Caco-2 (cell line): ENCODE data around the gene LRMDA. TPM values are rescaled to one million over a fixed set of nuclear protein-coding genes. Genes with fewer than 3 reads are reported as not detected.

Experiments used
- BruUV-seq: library from RNA; stranded (reverse); fragments of 400-500 nt; replicated peaks from 2 replicates; lab custom pipeline; 2021; lab: Mats Ljungman, UMichigan
- CTCF ChIA-PET: fragments of 300-600 bp; sonication (Branson Sonifier 250); formaldehyde crosslinking; loops from one replicate; lab custom pipeline; 2022; ENCODE audit warnings: antibody characterized with exemption; lab: Charles Lee
- POLR2A ChIA-PET: fragments of 300-600 bp; sonication (Branson Sonifier 250); formaldehyde crosslinking; loops from one replicate; lab custom pipeline; 2022; ENCODE audit warnings: antibody characterized with exemption; lab: Charles Lee
- DNase-seq, 2 experiments: peaks; one replicate each; pipeline versions ENCODE4 v3.0.0 to v3.0.0-alpha.2; 2020 to 2022
- H3K27me3 ChIP-seq: replicated peaks from 2 replicates; pipeline ENCODE4 v1.6.0; 2011; ENCODE audit warnings: low read length; ENCODE audit not compliant: control insufficient read depth, insufficient read depth
- H3K36me3 ChIP-seq: 2 replicates; pipeline ENCODE4 v1.5.1; 2011; ENCODE audit warnings: low read length; ENCODE audit not compliant: control insufficient read depth, insufficient read depth
- H3K4me1 ChIP-seq: fragments of 250-450 bp; sonication (Bioruptor Pico); 2 replicates; pipeline ENCODE4 v1.5.1; 2020; ENCODE audit warnings: mild to moderate bottlenecking
- H3K4me3 ChIP-seq: 2 replicates; pipeline ENCODE4 v1.5.1; 2011; ENCODE audit warnings: low read depth, mild to moderate bottlenecking, control low read depth, low read length
- H3K9me3 ChIP-seq: fragments of 250-450 bp; sonication (Bioruptor Pico); 2 replicates; pipeline ENCODE4 v1.5.1; 2020; ENCODE audit warnings: mild to moderate bottlenecking, moderate library complexity
- H3K27ac Mint-ChIP-seq: one replicate; pipeline ENCODE4 v1.8.0; 2022; ENCODE audit warnings: mixed read lengths; ENCODE audit not compliant: unreplicated experiment
- H3K27me3 Mint-ChIP-seq: one replicate; pipeline ENCODE4 v1.8.0; 2022; ENCODE audit warnings: mixed read lengths; ENCODE audit not compliant: insufficient read depth, unreplicated experiment
- H3K36me3 Mint-ChIP-seq: one replicate; pipeline ENCODE4 v1.8.0; 2022; ENCODE audit warnings: mild to moderate bottlenecking, mixed read lengths; ENCODE audit not compliant: insufficient read depth, unreplicated experiment
- H3K4me1 Mint-ChIP-seq: one replicate; pipeline ENCODE4 v1.8.0; 2022; ENCODE audit warnings: low read depth, mixed read lengths; ENCODE audit not compliant: unreplicated experiment
- H3K4me3 Mint-ChIP-seq: one replicate; pipeline ENCODE4 v1.8.0; 2022; ENCODE audit warnings: mild to moderate bottlenecking, moderate library complexity, mixed read lengths; ENCODE audit not compliant: unreplicated experiment
- H3K9me3 Mint-ChIP-seq: one replicate; pipeline ENCODE4 v1.8.0; 2022; ENCODE audit warnings: mixed read lengths; ENCODE audit not compliant: unreplicated experiment
- intact Hi-C: fragments of 100-400 bp; cut with micrococcal nuclease; formaldehyde crosslinking; loops from one replicate; pipeline ENCODE4 v1.10.0; 2022; ENCODE audit not compliant: unreplicated experiment
- total RNA-seq: library from RNA; stranded (reverse); gene quantifications from 2 replicates; pipeline ENCODE4 v1.2.3, GENCODE V29; 2022
- TF ChIP-seq, protein P1 (sequence below), 2 experiments: fragments of 200-600 bp in 1 of 2; IDR thresholded peaks; 1 replicate in 1 of 2; 2 replicates in 1 of 2; pipeline versions ENCODE4 v1.5.1 to v1.8.0; 2011 to 2022; ENCODE audit warnings: antibody characterized with exemption in 1 of 2, control low read depth in 1 of 2, inconsistent platforms in 1 of 2, low read depth in 1 of 2, low read length in 1 of 2, mild to moderate bottlenecking in 1 of 2, moderate library complexity in 1 of 2; ENCODE audit not compliant: insufficient read depth in 1 of 2, severe bottlenecking in 1 of 2, unreplicated experiment in 1 of 2

Gene LRMDA
- total RNA-seq, 1 experiment from 2014 or later: 18.5 TPM

DNA sequence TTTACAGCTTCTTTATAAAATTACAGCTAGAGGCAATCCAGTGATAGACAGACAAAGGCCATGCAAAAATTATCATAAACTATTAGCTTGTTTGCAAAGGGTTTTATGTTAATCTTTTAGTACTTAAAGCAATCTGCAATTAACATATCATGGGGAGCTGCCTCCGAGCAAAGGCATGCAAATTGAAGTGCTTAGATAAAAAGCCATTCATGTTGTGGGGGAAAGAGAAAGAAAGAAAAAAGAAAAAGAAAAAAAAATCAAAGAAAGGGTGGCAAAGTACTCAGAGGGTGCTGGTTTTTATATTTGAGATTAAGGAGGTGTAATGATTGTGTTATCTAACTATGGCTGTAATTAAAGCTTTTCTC lies 799.5 kb downstream of the LRMDA start:
- TF ChIP-seq, protein P1, sequence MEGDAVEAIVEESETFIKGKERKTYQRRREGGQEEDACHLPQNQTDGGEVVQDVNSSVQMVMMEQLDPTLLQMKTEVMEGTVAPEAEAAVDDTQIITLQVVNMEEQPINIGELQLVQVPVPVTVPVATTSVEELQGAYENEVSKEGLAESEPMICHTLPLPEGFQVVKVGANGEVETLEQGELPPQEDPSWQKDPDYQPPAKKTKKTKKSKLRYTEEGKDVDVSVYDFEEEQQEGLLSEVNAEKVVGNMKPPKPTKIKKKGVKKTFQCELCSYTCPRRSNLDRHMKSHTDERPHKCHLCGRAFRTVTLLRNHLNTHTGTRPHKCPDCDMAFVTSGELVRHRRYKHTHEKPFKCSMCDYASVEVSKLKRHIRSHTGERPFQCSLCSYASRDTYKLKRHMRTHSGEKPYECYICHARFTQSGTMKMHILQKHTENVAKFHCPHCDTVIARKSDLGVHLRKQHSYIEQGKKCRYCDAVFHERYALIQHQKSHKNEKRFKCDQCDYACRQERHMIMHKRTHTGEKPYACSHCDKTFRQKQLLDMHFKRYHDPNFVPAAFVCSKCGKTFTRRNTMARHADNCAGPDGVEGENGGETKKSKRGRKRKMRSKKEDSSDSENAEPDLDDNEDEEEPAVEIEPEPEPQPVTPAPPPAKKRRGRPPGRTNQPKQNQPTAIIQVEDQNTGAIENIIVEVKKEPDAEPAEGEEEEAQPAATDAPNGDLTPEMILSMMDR (IDR thresholded peaks at IDR 0.05; ENCODE audit: insufficient read depth in 1 of 2, low read depth in 1 of 2, low read length in 1 of 2, severe bottlenecking in 1 of 2, unreplicated experiment in 1 of 2): no peak
- intact Hi-C loops: no loop called here
- Histone ChIP-seq H3K36me3 (no peaks in the 10 kb centered on the region), H3K4me3 (no peak overlapping the region), H3K27me3 (no peaks in the 10 kb centered on the region), H3K9me3 (no peaks in the 10 kb centered on the region), H3K4me1 (peaks cover 20% of the 10 kb centered on the region)
- ChIA-PET POLR2A (no interaction called here), CTCF (no interaction called here)
- H3K9me3 Mint-ChIP-seq: no peaks in the 10 kb centered on the region
- H3K27me3 Mint-ChIP-seq: no peaks in the 10 kb centered on the region
- no peak overlapping the region for H3K4me3 Mint-ChIP-seq
- H3K27ac Mint-ChIP-seq: no peak overlapping the region
- H3K36me3 Mint-ChIP-seq: no peaks in the 10 kb centered on the region
- BruUV-seq: no TSS peak
- peaks cover 24% of the 10 kb centered on the region for H3K4me1 Mint-ChIP-seq
- DNase-seq: no peak

DNA sequence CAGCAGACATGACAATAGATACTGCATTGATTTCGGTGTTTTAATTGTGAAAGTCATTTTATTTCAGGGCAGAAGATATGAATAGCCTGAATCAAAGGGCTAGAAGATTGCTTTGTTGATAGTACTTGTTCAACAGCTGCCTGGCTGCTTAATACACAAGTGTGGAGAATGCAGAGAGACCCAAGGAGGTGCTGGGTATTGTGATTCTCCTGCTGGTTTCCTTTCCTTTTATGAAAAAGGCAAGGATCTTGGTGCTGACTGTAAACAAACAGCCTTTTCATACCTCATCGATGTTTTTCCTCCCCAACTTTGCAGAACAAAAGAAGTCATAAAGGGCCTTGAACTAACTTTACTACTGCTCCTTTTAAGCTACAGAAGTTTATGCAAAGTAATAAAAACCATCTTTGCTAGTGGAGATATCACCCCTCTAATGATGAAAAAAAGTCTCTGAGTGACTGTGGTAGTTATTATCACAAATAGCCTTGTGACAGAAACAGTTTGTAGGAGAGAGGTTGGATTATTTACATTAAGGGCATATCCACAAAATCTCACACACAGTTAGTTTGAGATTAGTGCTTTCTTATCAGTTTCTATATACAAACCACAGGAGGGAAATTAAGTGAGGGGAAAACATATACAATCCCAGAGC lies 800.0 kb downstream of the LRMDA start:
- no peak for DNase-seq
- Histone ChIP-seq H3K4me1 (peaks cover 22% of the 10 kb centered on the region), H3K4me3 (no peak overlapping the region), H3K36me3 (no peaks in the 10 kb centered on the region), H3K27me3 (no peaks in the 10 kb centered on the region), H3K9me3 (no peaks in the 10 kb centered on the region)
- Mint-ChIP-seq H3K4me3 (no peak overlapping the region), H3K36me3 (no peaks in the 10 kb centered on the region), H3K9me3 (no peaks in the 10 kb centered on the region), H3K27ac (no peak overlapping the region), H3K4me1 (peaks cover 24% of the 10 kb centered on the region), H3K27me3 (no peaks in the 10 kb centered on the region)
- TF ChIP-seq, protein P1 (IDR thresholded peaks at IDR 0.05; ENCODE audit: insufficient read depth in 1 of 2, low read depth in 1 of 2, low read length in 1 of 2, severe bottlenecking in 1 of 2, unreplicated experiment in 1 of 2): no peak
- BruUV-seq: no TSS peak
- intact Hi-C loops: no loop called here
- POLR2A ChIA-PET: no interaction called here
- CTCF ChIA-PET: no interaction called here

DNA sequence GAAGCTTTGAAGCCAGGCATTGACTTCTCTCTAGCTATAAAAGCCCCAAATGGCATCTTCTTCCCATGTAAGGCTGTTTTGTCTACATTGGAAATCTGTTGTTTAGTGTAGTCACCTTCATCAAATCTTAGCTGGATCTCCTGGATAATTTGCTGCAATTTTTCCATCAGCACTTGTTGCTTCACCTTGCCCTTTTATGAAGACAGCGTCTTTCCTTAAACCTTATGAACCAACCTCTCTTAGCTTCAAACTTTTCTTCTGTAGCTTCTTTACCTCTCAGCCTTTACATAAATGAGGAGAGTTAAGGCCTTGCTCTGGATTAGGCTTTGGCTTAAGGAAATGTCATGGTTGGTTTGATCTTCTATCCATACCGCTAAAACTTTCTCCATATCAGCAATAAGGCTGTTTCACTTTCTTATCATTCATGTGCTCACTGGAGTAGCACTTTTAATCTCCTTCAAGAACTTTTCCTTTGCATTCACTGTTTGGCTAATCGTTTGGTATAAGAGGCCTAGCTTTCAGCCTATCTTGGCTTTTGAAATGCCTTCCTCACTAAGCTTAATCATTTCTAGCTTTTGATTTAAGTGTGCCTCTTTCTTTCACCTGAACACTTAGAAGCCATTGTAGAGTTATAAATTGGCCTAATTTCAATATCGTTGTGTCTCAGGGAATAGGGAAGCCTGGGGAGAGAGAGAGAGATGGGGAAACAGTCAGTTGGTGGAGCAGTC lies 803.2 kb downstream of the LRMDA start:
- no peak overlapping the region for H3K27ac Mint-ChIP-seq
- Histone ChIP-seq H3K4me3 (no peak overlapping the region), H3K27me3 (no peaks in the 10 kb centered on the region), H3K9me3 (no peaks in the 10 kb centered on the region), H3K4me1 (peaks cover 25% of the 10 kb centered on the region), H3K36me3 (no peaks in the 10 kb centered on the region)
- H3K36me3 Mint-ChIP-seq: no peaks in the 10 kb centered on the region
- no peaks in the 10 kb centered on the region for H3K27me3 Mint-ChIP-seq
- BruUV-seq: no TSS peak
- DNase-seq: no peak
- intact Hi-C loops: no loop called here
- ChIA-PET CTCF (no interaction called here), POLR2A (interaction anchor here (0.6 kb wide), 1 partner anchor 17 kb away, joined by 11 read pairs; no protein-coding TSS in a partner anchor)
- H3K4me3 Mint-ChIP-seq: no peak overlapping the region
- peaks cover 26% of the 10 kb centered on the region for H3K4me1 Mint-ChIP-seq
- TF ChIP-seq, protein P1 (IDR thresholded peaks at IDR 0.05; ENCODE audit: insufficient read depth in 1 of 2, low read depth in 1 of 2, low read length in 1 of 2, severe bottlenecking in 1 of 2, unreplicated experiment in 1 of 2): no peak
- H3K9me3 Mint-ChIP-seq: no peaks in the 10 kb centered on the region
